ENCODE measurements around the gene NEO1.

The NEO1 gene

GRCh38 chr15:73227433-73228056, 175.3 kb downstream of the NEO1 start:
- Histone ChIP-seq H3K4me1 (peaks cover 0 to 22% (median 11%) of the 10 kb centered on the region in 4 donors), H3K27me3 (no peaks in the 10 kb centered on the region), H3K4me3 (no peak overlapping the region), H3K36me3 (no peaks in the 10 kb centered on the region), H3K9me3 (no peaks in the 10 kb centered on the region), H3K27ac (no peak overlapping the region)
- no peak for TF ChIP-seq CTCF (IDR thresholded peaks at IDR 0.05)
- intact Hi-C loops (cut with DNase I; ENCODE audit: low total_unique reads) = no loop called here
- no peak for DNase-seq

GRCh38 chr15:73228128-73228646, 175.9 kb downstream of the NEO1 start:
- no peak overlapping the region for H3K27ac ChIP-seq
- H3K36me3 ChIP-seq = no peaks in the 10 kb centered on the region
- no peak for DNase-seq
- intact Hi-C loops (cut with DNase I; ENCODE audit: low total_unique reads) = no loop called here
- no peaks in the 10 kb centered on the region for H3K27me3 ChIP-seq
- no peak overlapping the region for H3K4me3 ChIP-seq
- no peak for TF ChIP-seq CTCF (IDR thresholded peaks at IDR 0.05)
- H3K9me3 ChIP-seq = no peaks in the 10 kb centered on the region
- H3K4me1 ChIP-seq = peaks cover 0 to 22% (median 11%) of the 10 kb centered on the region in 4 donors

GRCh38 chr15:73231661-73232419, 179.6 kb downstream of the NEO1 start:
- no peak overlapping the region for H3K27ac ChIP-seq
- no peaks in the 10 kb centered on the region for H3K27me3 ChIP-seq
- intact Hi-C loops (cut with DNase I; ENCODE audit: low total_unique reads) = no loop called here
- no peak for TF ChIP-seq CTCF (IDR thresholded peaks at IDR 0.05)
- H3K4me1 ChIP-seq = peaks cover 0 to 5% (median under 1%) of the 10 kb centered on the region in 4 donors
- H3K4me3 ChIP-seq = no peak overlapping the region
- peaks cover 7 to 8% (median 7%) of the 10 kb centered on the region in 3 donors for H3K36me3 ChIP-seq
- DNase-seq = no peak
- H3K9me3 ChIP-seq = no peaks in the 10 kb centered on the region

GRCh38 chr15:73232776-73233175, 180.5 kb downstream of the NEO1 start:
- no peak for TF ChIP-seq CTCF (IDR thresholded peaks at IDR 0.05)
- Histone ChIP-seq H3K4me1 (no peaks in the 10 kb centered on the region), H3K27me3 (no peaks in the 10 kb centered on the region), H3K36me3 (peaks cover 8 to 12% (median 10%) of the 10 kb centered on the region in 3 donors), H3K9me3 (no peaks in the 10 kb centered on the region), H3K27ac (no peak overlapping the region), H3K4me3 (no peak overlapping the region)
- no peak for DNase-seq
- intact Hi-C loops (cut with DNase I; ENCODE audit: low total_unique reads) = no loop called here

- DNase-seq = no peak
- H3K36me3 ChIP-seq = peaks cover 8 to 12% (median 10%) of the 10 kb centered on the region in 3 donors
- no peaks in the 10 kb centered on the region for H3K4me1 ChIP-seq
- intact Hi-C loops (cut with DNase I; ENCODE audit: low total_unique reads) = no loop called here
- no peaks in the 10 kb centered on the region for H3K27me3 ChIP-seq
- H3K9me3 ChIP-seq = no peaks in the 10 kb centered on the region
- no peak overlapping the region for H3K27ac ChIP-seq
- TF ChIP-seq CTCF (IDR thresholded peaks at IDR 0.05) = no peak
- no peak overlapping the region for H3K4me3 ChIP-seq
Measured at GRCh38 chr15:73233623-73234022, 181.4 kb downstream of the NEO1 start.

Measured in tibial artery (tissue), 4 donors.